ENCODE measurements around the gene PRMT1. TPM values are rescaled to one million over a fixed set of nuclear protein-coding genes. Genes with fewer than 3 reads are reported as not detected.

The PRMT1 gene
- total RNA-seq, 2 donors from 2014 or later = 45.4 to 71.2 TPM

DNA sequence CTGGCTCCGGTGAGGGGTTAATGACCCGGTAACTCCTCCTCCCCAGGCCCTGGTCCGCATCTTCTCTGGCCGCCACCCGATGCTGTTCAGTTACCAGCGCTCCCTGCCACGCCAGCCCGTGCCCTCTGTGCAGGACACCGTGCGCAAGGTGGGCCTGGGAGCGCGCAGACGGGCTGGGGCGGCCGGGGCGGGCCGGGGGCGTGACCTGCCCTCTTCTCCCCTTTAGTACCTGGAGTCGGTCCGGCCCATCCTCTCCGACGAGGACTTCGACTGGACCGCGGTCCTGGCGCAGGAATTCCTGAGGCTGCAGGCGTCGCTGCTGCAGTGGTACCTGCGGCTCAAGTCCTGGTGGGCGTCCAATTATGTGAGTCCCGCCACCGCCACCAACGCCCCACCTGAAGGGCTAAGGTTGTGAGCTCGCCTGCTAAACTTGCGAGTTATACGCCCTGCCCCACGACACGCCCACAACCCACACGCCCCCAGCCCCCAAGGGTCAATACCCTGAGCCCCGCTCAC lies 24.3 kb downstream of the PRMT1 start:
- Histone ChIP-seq H3K27me3 (peaks cover 0 to 6% of the 10 kb centered on the region in 2 donors), H3K27ac (no peak overlapping the region), H3K4me3 (no peak overlapping the region), H3K4me1 (no peaks in the 10 kb centered on the region), H3K36me3 (replicated peaks in 1 of 2; ENCODE audit: insufficient read depth in 1 of 2, low read depth in 2 of 2) (no peaks in the 10 kb centered on the region), H3K9me3 (no peaks in the 10 kb centered on the region)
- TF ChIP-seq POLR2A (IDR thresholded peaks at IDR 0.05) (no peak), CTCF (IDR thresholded peaks at IDR 0.05) (no peak)
- no peak for ATAC-seq
- intact Hi-C loops (cut with DNase I) = no loop called here
- WGBS, 2 donors = 33 to 42% methylated on average over 23 to 37 of the region's 40 CpGs
- no peak for DNase-seq

- DNase-seq (no peak), ATAC-seq (no peak)
- WGBS, 2 donors = 82 to 84% methylated on average over 16 to 22 of the region's 22 CpGs
- Histone ChIP-seq H3K27me3 (peaks cover 0 to 6% of the 10 kb centered on the region in 2 donors), H3K36me3 (replicated peaks in 1 of 2; ENCODE audit: insufficient read depth in 1 of 2, low read depth in 2 of 2) (no peaks in the 10 kb centered on the region), H3K4me1 (no peaks in the 10 kb centered on the region), H3K9me3 (no peaks in the 10 kb centered on the region), H3K4me3 (no peak overlapping the region), H3K27ac (no peak overlapping the region)
- TF ChIP-seq POLR2A (IDR thresholded peaks at IDR 0.05) (no peak), CTCF (IDR thresholded peaks at IDR 0.05) (no peak)
- intact Hi-C loops (cut with DNase I) = no loop called here
These were observed 28.0 kb downstream of the PRMT1 start for GRCh38 chr19:49704888-49705642.

DNA sequence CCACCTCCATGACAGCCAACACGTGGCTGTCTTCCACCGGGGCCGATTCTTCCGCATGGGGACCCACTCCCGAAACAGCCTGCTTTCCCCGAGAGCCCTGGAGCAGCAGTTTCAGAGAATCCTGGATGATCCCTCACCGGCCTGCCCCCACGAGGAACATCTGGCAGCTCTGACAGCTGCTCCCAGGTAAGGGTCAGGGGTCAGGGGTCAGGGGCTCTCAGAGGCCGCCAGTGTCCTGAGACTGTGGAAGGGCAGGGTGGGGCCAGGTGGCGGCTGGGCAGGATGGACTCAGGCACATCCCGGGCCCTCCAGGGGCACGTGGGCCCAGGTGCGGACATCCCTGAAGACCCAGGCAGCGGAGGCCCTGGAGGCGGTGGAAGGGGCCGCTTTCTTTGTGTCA lies 28.8 kb downstream of the PRMT1 start:
- DNase-seq (no peak), ATAC-seq (no peak)
- WGBS, 2 donors = 78 to 80% methylated on average over 6 to 16 of the region's 16 CpGs
- no peaks in the 10 kb centered on the region for H3K36me3 ChIP-seq (replicated peaks in 1 of 2; ENCODE audit: insufficient read depth in 1 of 2, low read depth in 2 of 2)
- no peak overlapping the region for H3K27ac ChIP-seq
- H3K4me3 ChIP-seq = no peak overlapping the region
- H3K4me1 ChIP-seq = no peaks in the 10 kb centered on the region
- no peaks in the 10 kb centered on the region for H3K9me3 ChIP-seq
- TF ChIP-seq POLR2A (IDR thresholded peaks at IDR 0.05) = no peak
- TF ChIP-seq CTCF (IDR thresholded peaks at IDR 0.05) = no peak
- intact Hi-C loops (cut with DNase I) = no loop called here
- peaks cover 0 to 6% of the 10 kb centered on the region in 2 donors for H3K27me3 ChIP-seq

DNA sequence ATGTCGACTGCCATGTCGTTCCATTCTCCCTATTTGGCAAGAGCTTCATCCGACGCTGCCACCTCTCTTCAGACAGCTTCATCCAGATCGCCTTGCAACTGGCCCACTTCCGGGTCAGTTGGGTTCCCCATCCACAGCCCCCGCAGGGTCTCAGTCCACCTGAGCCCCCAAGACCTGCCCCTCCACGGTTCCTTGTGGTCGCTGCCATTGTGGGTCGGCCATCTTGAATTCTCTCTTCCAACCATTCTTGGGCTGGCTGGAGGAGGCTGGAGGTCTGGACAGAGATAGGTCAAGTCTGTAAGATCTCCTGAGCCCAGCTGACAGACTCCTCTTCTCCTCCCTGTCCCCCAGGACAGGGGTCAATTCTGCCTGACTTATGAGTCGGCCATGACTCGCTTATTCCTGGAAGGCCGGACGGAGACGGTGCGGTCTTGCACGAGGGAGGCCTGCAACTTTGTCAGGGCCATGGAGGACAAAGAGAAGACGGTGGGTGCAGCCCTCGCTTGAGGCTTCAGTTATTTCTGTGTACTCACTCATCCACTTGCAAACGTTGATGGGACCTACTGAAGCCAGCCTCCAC lies 33.4 kb downstream of the PRMT1 start:
- Histone ChIP-seq H3K27ac (no peak overlapping the region), H3K9me3 (no peaks in the 10 kb centered on the region), H3K4me3 (no peak overlapping the region), H3K27me3 (no peaks in the 10 kb centered on the region), H3K4me1 (no peaks in the 10 kb centered on the region), H3K36me3 (replicated peaks in 1 of 2; ENCODE audit: insufficient read depth in 1 of 2, low read depth in 2 of 2) (no peaks in the 10 kb centered on the region)
- ATAC-seq (no peak), DNase-seq (no peak)
- TF ChIP-seq POLR2A (IDR thresholded peaks at IDR 0.05) = no peak
- TF ChIP-seq CTCF (IDR thresholded peaks at IDR 0.05) = no peak
- intact Hi-C loops (cut with DNase I) = no loop called here
- WGBS, 2 donors = 82 to 85% methylated on average over 20 of the region's 20 CpGs
